ENCODE measurements around the gene CACHD1.
"Not testable (repeated sequence)": the region's sequence is repeated elsewhere in the genome, so short reads cannot be mapped to it uniquely, and the experiment has no call there.

DNA sequence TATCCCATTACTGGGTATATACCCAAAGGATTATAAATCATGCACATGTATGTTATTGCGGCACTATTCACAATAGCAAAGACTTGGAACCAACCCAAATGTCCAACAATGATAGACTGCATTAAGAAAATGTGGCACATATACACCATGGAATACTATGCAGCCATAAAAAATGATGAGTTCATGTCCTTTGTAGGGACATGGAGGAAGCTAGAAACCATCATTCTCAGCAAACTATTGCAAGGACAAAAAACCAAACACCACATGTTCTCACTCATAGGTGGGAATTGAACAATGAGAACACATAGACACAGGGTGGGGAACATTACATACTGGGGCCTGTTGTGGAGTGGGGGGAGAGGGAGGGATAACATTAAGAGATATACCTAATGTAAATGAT is 270.8 kb downstream of the CACHD1 start:
- TF ChIP-seq, protein P1, sequence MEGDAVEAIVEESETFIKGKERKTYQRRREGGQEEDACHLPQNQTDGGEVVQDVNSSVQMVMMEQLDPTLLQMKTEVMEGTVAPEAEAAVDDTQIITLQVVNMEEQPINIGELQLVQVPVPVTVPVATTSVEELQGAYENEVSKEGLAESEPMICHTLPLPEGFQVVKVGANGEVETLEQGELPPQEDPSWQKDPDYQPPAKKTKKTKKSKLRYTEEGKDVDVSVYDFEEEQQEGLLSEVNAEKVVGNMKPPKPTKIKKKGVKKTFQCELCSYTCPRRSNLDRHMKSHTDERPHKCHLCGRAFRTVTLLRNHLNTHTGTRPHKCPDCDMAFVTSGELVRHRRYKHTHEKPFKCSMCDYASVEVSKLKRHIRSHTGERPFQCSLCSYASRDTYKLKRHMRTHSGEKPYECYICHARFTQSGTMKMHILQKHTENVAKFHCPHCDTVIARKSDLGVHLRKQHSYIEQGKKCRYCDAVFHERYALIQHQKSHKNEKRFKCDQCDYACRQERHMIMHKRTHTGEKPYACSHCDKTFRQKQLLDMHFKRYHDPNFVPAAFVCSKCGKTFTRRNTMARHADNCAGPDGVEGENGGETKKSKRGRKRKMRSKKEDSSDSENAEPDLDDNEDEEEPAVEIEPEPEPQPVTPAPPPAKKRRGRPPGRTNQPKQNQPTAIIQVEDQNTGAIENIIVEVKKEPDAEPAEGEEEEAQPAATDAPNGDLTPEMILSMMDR (IDR thresholded peaks at IDR 0.05) = not testable (repeated sequence)
- TF ChIP-seq POLR2AphosphoS5 (IDR thresholded peaks at IDR 0.05; ENCODE audit: low read depth, low read length) = not testable (repeated sequence)
- TF ChIP-seq, protein P2, sequence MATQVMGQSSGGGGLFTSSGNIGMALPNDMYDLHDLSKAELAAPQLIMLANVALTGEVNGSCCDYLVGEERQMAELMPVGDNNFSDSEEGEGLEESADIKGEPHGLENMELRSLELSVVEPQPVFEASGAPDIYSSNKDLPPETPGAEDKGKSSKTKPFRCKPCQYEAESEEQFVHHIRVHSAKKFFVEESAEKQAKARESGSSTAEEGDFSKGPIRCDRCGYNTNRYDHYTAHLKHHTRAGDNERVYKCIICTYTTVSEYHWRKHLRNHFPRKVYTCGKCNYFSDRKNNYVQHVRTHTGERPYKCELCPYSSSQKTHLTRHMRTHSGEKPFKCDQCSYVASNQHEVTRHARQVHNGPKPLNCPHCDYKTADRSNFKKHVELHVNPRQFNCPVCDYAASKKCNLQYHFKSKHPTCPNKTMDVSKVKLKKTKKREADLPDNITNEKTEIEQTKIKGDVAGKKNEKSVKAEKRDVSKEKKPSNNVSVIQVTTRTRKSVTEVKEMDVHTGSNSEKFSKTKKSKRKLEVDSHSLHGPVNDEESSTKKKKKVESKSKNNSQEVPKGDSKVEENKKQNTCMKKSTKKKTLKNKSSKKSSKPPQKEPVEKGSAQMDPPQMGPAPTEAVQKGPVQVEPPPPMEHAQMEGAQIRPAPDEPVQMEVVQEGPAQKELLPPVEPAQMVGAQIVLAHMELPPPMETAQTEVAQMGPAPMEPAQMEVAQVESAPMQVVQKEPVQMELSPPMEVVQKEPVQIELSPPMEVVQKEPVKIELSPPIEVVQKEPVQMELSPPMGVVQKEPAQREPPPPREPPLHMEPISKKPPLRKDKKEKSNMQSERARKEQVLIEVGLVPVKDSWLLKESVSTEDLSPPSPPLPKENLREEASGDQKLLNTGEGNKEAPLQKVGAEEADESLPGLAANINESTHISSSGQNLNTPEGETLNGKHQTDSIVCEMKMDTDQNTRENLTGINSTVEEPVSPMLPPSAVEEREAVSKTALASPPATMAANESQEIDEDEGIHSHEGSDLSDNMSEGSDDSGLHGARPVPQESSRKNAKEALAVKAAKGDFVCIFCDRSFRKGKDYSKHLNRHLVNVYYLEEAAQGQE (IDR thresholded peaks at IDR 0.05; ENCODE audit: insufficient read depth in 1 of 2, low read depth in 2 of 2, low read length in 1 of 2) = not testable (repeated sequence)
